GM11168 (cell line): ENCODE measurements around the gene BMP3.
"Not testable (repeated sequence)": the region's sequence is repeated elsewhere in the genome, so short reads cannot be mapped to it uniquely, and the experiment has no call there.

Source experiments
- in situ Hi-C: fragments of 300-500 bp; cut with MboI; formaldehyde crosslinking; loops from one replicate; pipeline ENCODE4 v1.12.0; 2022; ENCODE audit warnings: low sequenced_read_pairs; ENCODE audit not compliant: unreplicated experiment

Gene BMP3

DNA sequence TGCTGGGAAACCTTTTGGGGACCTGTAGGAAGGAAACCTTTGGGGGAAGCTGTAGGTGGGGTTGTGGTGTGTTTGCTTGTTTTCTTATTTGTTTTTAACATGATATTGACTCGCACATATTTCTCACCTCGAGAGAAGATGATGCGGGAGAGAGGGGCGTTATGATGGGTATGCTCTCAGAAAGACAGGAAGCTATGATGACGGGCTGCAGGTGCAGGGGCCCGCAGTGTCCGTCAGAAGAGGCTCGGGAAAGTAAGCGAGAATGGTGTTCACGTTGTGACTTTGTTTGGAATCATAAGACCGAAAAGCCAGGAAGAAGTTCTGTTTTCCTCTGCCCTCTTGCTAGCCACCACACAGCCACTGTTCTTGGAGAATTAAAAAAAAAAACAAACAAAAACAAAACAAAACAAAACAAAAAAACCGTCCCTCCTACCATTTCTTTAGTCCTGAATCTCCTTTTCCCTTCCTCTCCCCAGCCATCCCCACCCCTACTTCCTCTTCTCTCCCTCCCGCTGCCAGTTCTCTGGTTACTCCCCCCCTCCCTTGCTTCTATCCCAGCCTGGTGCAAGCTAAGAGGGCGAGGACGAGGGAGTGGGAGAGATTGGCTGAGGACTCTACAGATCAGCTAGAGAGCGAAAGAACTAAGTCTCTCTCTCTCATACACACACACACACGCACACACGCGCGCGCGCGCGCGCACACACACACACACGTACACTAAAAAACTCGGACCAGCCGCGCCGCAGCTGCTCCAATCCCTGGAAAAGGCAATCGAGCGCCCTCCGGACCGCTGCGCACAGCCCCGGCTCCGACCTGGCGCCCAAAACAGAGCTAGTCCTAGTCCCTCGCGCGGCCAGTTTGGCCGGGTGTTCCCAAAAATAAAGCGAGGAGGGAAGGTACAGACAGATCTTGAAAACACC, at the start of gene BMP3:
TSS of gene BMP3 (plus strand) at position 648 of the 920 bp plus-strand sequence. CDS start 577 bp downstream, outside the sequence.
- in situ Hi-C loops = no loop called here

DNA sequence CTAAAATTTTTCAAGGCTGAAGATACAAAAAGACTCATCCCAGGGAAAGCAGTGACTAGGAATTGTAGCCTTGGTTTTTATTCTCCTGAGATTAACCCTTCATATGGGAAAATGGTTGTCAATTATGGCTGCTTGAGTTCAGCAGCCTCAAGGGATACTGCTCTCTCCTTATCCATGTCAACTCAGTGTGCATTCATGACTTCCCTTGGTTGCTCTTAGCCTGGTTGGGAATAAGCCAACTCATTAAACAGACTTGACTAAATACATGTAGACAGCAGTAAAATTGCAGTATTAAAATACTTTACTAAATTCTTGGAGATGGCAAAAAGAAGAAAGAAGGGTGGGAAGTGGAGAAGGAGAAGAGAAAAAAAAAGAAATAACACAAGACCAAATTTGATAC, 44.5 kb upstream of the BMP3 start:
- in situ Hi-C loops = no loop called here

- in situ Hi-C loops = no loop called here
Observed at GRCh38 chr4:80989921-80990544, 40.5 kb upstream of the BMP3 start.

DNA sequence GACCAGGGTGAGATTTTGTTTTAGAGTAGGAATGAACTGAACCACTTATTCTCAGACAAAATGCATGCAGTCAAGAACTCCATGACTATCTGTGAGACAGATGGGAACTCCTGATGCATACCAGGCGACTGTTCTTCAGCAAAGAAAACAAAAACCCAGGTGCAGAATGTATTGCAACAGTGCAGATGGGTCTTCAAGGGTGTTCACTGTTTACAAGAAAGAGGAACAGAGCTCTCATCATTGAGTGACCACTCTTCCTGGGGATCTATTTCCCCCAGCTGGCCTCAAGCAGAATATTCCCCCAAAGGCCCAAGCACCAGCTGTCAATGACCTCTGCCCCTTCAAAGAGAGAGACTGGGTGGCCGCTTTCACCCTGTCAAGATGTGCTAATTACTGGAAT, 39.7 kb upstream of the BMP3 start:
- in situ Hi-C loops = no loop called here

DNA sequence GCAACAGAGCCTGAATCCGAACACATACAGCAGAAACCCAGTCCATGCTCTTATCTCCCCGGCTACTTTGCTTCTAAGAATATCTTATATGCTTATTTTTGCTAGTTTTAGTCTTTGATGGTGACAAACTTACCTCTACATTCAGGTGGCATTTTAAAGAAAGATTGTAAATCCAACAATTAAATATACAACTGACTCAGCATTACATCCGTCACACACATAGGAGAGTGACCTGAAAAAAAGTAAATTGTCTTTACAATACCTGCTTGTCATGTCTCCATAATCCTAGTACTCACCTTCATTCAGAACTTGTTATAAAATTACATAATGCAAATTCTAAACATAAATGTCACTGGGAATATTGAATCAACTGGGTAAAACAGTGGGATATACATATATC, 30.6 kb upstream of the BMP3 start:
- in situ Hi-C loops = no loop called here

- in situ Hi-C loops = no loop called here
Observed at GRCh38 chr4:81003597-81004111, 26.9 kb upstream of the BMP3 start.

GRCh38 chr4:81007417-81007816, 23.1 kb upstream of the BMP3 start:
- in situ Hi-C loops = no loop called here

DNA sequence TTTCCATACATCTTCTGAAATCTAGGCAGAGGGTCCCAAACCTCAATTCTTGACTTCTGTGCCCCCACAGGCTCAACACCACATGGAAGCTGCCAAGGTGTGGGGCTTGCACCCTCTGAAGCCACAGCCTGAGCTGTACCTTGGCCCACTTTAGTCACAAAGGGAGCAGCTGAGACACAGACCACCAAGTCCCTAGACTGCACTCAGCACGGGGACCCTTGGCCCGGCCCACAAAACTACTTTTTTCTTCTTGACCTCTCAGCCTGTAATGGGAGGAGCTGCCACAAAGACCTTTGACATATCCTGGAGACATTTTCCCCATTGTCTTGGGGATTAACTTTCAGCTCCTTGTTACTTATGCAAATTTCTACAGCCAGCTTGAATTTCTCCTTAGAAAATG, 13.9 kb upstream of the BMP3 start:
- in situ Hi-C loops = not testable (repeated sequence)

DNA sequence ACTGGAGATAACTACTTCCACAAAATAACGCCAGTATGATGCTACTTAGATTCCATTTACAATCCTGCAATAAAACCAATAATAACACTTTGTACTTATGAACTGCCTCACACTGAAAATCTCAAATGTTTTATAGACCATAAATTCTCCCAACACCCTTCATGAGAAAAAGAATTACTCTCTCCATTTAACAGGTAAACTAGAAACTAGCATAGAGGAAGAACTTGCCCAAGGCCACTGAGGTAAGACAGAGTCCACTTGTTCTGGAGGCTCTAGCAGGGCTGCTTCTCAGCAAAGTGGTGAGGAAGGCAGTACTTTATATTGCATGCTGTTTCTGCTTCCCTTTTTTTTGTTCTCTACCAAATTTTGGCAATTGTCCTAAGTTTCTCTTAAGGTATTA, 11.5 kb upstream of the BMP3 start:
- in situ Hi-C loops = no loop called here

- in situ Hi-C loops = no loop called here
Observed at GRCh38 chr4:81021142-81021944, 9.2 kb upstream of the BMP3 start.

GRCh38 chr4:81021981-81022380, 8.5 kb upstream of the BMP3 start:
- in situ Hi-C loops = no loop called here

GRCh38 chr4:81023484-81023883, 7.0 kb upstream of the BMP3 start:
- in situ Hi-C loops = no loop called here

- in situ Hi-C loops = no loop called here
Observed at GRCh38 chr4:81030981-81031791, 678 bp downstream of the BMP3 start.

- in situ Hi-C loops = no loop called here
Observed at GRCh38 chr4:81031796-81032551, 1.5 kb downstream of the BMP3 start.

- in situ Hi-C loops = no loop called here
Observed at GRCh38 chr4:81032771-81033684, 2.5 kb downstream of the BMP3 start.

DNA sequence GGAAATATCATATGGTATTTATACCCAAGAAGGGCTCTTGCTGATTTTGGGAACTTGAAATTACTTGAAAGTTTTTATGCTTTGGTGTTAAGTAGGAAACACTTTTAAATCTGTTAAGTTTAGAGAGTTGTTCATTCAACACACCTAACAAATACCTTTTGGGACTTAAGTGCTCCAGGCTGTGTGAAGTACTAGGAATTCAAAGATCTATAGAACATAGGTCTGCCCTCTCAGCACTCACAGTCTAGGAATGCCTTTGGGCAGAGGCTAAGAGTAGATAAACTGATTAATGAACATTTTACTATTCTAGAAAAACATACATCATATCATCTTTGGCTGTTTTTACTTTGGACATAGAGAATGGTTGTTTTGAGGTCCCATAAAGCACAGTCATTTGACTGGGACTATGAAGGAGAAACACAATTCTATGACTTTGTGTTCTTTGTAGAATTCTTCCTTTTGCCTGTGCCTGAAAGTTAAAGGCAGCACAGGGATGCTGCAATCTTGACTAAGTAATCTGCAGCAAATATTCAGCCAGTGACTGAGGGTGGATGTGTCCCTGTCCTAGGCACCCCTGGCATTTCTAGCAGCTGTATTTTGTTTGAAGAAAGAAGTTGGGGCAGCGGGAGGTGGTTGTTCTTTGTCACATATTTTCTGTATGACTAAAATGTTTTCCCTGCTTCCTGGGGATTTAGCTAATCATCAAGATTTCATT, 8.3 kb downstream of the BMP3 start:
- in situ Hi-C loops = no loop called here

DNA sequence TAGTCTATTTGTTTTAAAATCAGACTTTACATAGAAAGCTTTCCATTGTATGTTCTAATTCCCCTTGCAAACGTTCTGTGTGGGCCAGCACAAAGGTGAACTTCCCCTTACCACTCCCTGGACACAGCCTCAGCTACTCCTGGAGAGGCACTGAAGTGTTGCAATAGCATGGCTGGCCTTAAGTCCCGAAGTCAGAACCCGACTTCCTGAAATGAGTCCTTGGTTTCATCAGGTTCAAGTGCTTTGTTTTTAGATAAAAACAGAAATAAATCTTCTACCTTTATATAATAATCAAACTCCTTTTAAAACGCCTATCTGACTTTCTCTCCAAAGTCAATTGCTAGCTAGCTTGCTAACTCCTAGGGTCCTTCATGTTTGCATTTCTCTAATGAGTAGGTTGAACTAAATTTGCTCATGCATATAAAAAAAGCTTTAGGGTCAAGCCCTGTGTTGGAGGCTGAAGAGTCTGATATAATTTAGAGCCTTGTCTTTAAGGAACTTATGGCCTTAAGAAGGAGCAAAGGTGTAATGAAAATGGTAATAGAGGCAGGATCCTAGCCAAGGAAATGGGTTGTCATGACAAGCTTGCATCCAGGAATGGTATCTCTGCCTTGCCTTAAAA, 9.0 kb downstream of the BMP3 start:
- in situ Hi-C loops = no loop called here
